ENCODE results near the gene SH3TC1. TPM values are rescaled to one million over a fixed set of nuclear protein-coding genes. Genes with fewer than 3 reads are reported as not detected.

SH3TC1 gene
- total and polyA plus RNA-seq, 2 of the 13 experiments (the other 11 are each of a cell fraction or from before 2014, with no cell fraction given), result 14.9 to 21.8 TPM

- TF ChIP-seq RFX5 (IDR thresholded peaks at IDR 0.05; ENCODE audit: low read depth, low read length) (no peak), CREB1 (IDR thresholded peaks at IDR 0.05) (no peak), CREB1 (CRISPR knock-in tag; IDR thresholded peaks at IDR 0.05) (no peak), ZNF703 (CRISPR knock-in tag; IDR thresholded peaks at IDR 0.05; ENCODE audit: borderline replicate concordance) (no peak), ZNF704 (CRISPR knock-in tag; IDR thresholded peaks at IDR 0.05; ENCODE audit: borderline replicate concordance) (no peak), ZNF841 (CRISPR knock-in tag; IDR thresholded peaks at IDR 0.05; ENCODE audit: borderline replicate concordance) (no peak), ZHX2 (IDR thresholded peaks at IDR 0.05; ENCODE audit: low read depth) (no peak), ZHX2 (CRISPR knock-in tag; IDR thresholded peaks at IDR 0.05; ENCODE audit: borderline replicate concordance) (no peak), KDM1A (CRISPR knock-in tag; IDR thresholded peaks at IDR 0.05) (no peak), SAFB2 (CRISPR knock-in tag; IDR thresholded peaks at IDR 0.05; ENCODE audit: borderline replicate concordance, low read depth) (no peak), ZNF263 (CRISPR knock-in tag; IDR thresholded peaks at IDR 0.05) (no peak), ZNF589 (CRISPR knock-in tag; conservative IDR thresholded peaks at IDR 0.05) (no peak), ZNF792 (CRISPR knock-in tag; IDR thresholded peaks at IDR 0.05) (no peak), HOXA9 (CRISPR knock-in tag; IDR thresholded peaks at IDR 0.05; ENCODE audit: borderline replicate concordance) (no peak), SCMH1 (CRISPR knock-in tag; IDR thresholded peaks at IDR 0.05; ENCODE audit: borderline replicate concordance) (no peak), SP1 (IDR thresholded peaks at IDR 0.05) (no peak), SP1 (CRISPR knock-in tag; IDR thresholded peaks at IDR 0.05) (no peak), ZNF740 (CRISPR knock-in tag; IDR thresholded peaks at IDR 0.05) (no peak)
- BruUV-seq (replicated peaks), result no TSS peak
- H3K4me2 ChIP-seq (ENCODE audit: low read depth, low read length), result no peak overlapping the region
- no peaks in the 10 kb centered on the region for H3K79me2 ChIP-seq (ENCODE audit: insufficient read depth, low read length)
- H3K27me3 ChIP-seq (ENCODE audit: control insufficient read depth in 1 of 2, insufficient read depth in 2 of 2, low read length in 2 of 2), result peaks cover 7 to 26% of the 10 kb centered on the region in 2 experiments; a peak in 3 of 5 replicates
- H3K36me3 ChIP-seq (replicated peaks in 1 of 2; ENCODE audit: control insufficient read depth in 1 of 2, insufficient read depth in 2 of 2, low read length in 2 of 2), result no peaks in the 10 kb centered on the region
- no peak overlapping the region for H3K9ac ChIP-seq (ENCODE audit: insufficient read depth, low read depth, low read length)
- H3K4me1 ChIP-seq (ENCODE audit: insufficient read depth, low read length), result peaks cover 52% of the 10 kb centered on the region
- CTCF ChIA-PET (ENCODE audit: low intra/inter-chr PET ratio, low total read pairs), result no interaction called here
- ATAC-seq (no peak), DNase-seq (ENCODE audit: low spot score) (no peak), FAIRE-seq (no peak)
- H3K27ac ChIP-seq (ENCODE audit: extremely low read length, insufficient read depth, low read length), result no peak overlapping the region
- in situ Hi-C loops (cut with HindIII; ENCODE audit: extremely low pct_ligation_motif_present, low pct_unique_long_range_greater_than_20kb), result no loop called here
- no peaks in the 10 kb centered on the region for H4K20me1 ChIP-seq (ENCODE audit: insufficient read depth, low read length)
- 75% methylated on average over 9 of the region's 9 CpGs for WGBS (ENCODE audit: low lambda C conversion rate)
- POLR2A ChIA-PET, result no interaction called here
- H3K4me3 ChIP-seq (replicated peaks in 1 of 3; ENCODE audit: insufficient read depth in 1 of 3, low read depth in 2 of 3, low read length in 3 of 3), result no peak overlapping the region
- no peaks in the 10 kb centered on the region for H3K9me3 ChIP-seq (ENCODE audit: low read length)
- intact Hi-C loops (cut with micrococcal nuclease; ENCODE audit: unreplicated experiment), result no loop called here
- H2AFZ ChIP-seq (ENCODE audit: low read length), result no peak overlapping the region
Measured at GRCh38 chr4:8185295-8185694, 13.8 kb upstream of the SH3TC1 start.

Data from HepG2 (cell line).